Measurements from ENCODE around the gene CDH24. TPM values are rescaled to one million over a fixed set of nuclear protein-coding genes. Genes with fewer than 3 reads are reported as not detected.

CDH24 gene
- total RNA-seq, 4 donors from 2014 or later = 3.0 to 4.9 (median 3.9) TPM

GRCh38 chr14:23047034-23047634, 10.2 kb downstream of the CDH24 start:
- no peak for TF ChIP-seq CTCF (IDR thresholded peaks at IDR 0.05)
- TF ChIP-seq POLR2A (IDR thresholded peaks at IDR 0.05) = no peak
- 61 to 76% methylated on average over 6 of the region's 6 CpGs for WGBS, 2 donors
- intact Hi-C loops (cut with DNase I; ENCODE audit: low total_unique reads) = no loop called here
- no peak for DNase-seq (ENCODE audit: low spot score in 2 of 2)
- no peak overlapping the region for H3K4me3 ChIP-seq (ENCODE audit: low read depth, poor library complexity, severe bottlenecking)

- 81 to 84% methylated on average over 13 of the region's 13 CpGs for WGBS, 2 donors
- intact Hi-C loops (cut with DNase I; ENCODE audit: low total_unique reads) = no loop called here
- DNase-seq (ENCODE audit: low spot score in 2 of 2) = no peak
- no peak for TF ChIP-seq CTCF (IDR thresholded peaks at IDR 0.05)
- TF ChIP-seq POLR2A (IDR thresholded peaks at IDR 0.05) = no peak
- no peak overlapping the region for H3K4me3 ChIP-seq (ENCODE audit: low read depth, poor library complexity, severe bottlenecking)
Measured at GRCh38 chr14:23045419-23046357, 11.6 kb downstream of the CDH24 start.

GRCh38 chr14:23044840-23045239, 12.5 kb downstream of the CDH24 start:
- TF ChIP-seq CTCF (IDR thresholded peaks at IDR 0.05) (no peak), POLR2A (IDR thresholded peaks at IDR 0.05) (no peak)
- no peak overlapping the region for H3K4me3 ChIP-seq (ENCODE audit: low read depth, poor library complexity, severe bottlenecking)
- 90 to 92% methylated on average over 7 to 8 of the region's 8 CpGs for WGBS, 2 donors
- intact Hi-C loops (cut with DNase I; ENCODE audit: low total_unique reads) = no loop called here
- DNase-seq (ENCODE audit: low spot score in 2 of 2) = no peak

GRCh38 chr14:23043754-23044153, 13.6 kb downstream of the CDH24 start:
- TF ChIP-seq CTCF (IDR thresholded peaks at IDR 0.05) = no peak
- no peak for TF ChIP-seq POLR2A (IDR thresholded peaks at IDR 0.05)
- intact Hi-C loops (cut with DNase I; ENCODE audit: low total_unique reads) = no loop called here
- no peak overlapping the region for H3K4me3 ChIP-seq (ENCODE audit: low read depth, poor library complexity, severe bottlenecking)
- no peak for DNase-seq (ENCODE audit: low spot score in 2 of 2)
- 83 to 89% methylated on average over 3 of the region's 3 CpGs for WGBS, 2 donors

DNA sequence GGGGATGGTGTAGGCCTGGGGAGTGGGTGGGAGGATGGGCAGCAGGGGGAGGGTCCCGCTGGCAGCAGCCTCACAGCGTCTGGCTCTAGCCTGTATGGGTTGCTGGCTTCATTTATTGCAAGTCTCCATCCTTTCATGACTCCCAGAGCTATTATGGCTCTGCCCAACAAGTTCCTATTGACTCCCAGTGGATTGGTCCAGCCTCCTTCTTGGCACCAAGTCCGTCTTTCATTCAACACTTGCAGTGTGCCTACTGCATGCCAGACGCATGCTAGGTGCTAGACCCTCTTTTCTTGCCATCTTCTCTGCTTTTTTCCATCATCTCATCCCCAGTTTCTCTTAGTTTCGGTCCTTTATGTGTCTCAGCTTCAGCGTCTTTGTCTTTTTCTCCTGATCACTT, 14.2 kb downstream of the CDH24 start:
- DNase-seq (ENCODE audit: low spot score in 2 of 2) = no peak
- TF ChIP-seq CTCF (IDR thresholded peaks at IDR 0.05) (no peak), POLR2A (IDR thresholded peaks at IDR 0.05) (no peak)
- intact Hi-C loops (cut with DNase I; ENCODE audit: low total_unique reads) = no loop called here
- no peak overlapping the region for H3K4me3 ChIP-seq (ENCODE audit: low read depth, poor library complexity, severe bottlenecking)
- 77 to 86% methylated on average over 6 of the region's 6 CpGs for WGBS, 2 donors

All from lower leg skin (tissue), 4 donors.